Esophagus (tissue), 2 donors: ENCODE results near the gene TRPV5. TPM values are rescaled to one million over a fixed set of nuclear protein-coding genes. Genes with fewer than 3 reads are reported as not detected.

Experiments
- H3K27ac ChIP-seq, 2 donors: one replicate each; pipeline ENCODE4 v1.5.1; 2013; ENCODE audit warnings: low read depth in 2 of 2, mild to moderate bottlenecking in 2 of 2, inconsistent platforms in 1 of 2, low read length in 1 of 2, moderate library complexity in 1 of 2
- H3K27me3 ChIP-seq, 2 donors: one replicate each; pipeline ENCODE4 v1.6.1; 2013; ENCODE audit warnings: low read length in 2 of 2, control low read depth in 1 of 2, mild to moderate bottlenecking in 1 of 2; ENCODE audit not compliant: insufficient read depth in 2 of 2, control insufficient read depth in 1 of 2
- H3K36me3 ChIP-seq, 2 donors: one replicate each; pipeline ENCODE4 v1.6.1; 2013; ENCODE audit warnings: low read length in 1 of 2; ENCODE audit not compliant: control insufficient read depth in 2 of 2, insufficient read depth in 2 of 2
- H3K4me1 ChIP-seq, 2 donors: one replicate each; pipeline ENCODE4 v1.6.1; 2013; ENCODE audit warnings: low read length in 1 of 2; ENCODE audit not compliant: control insufficient read depth in 2 of 2, insufficient read depth in 2 of 2
- H3K4me3 ChIP-seq, 2 donors: one replicate each; pipeline ENCODE4 v1.5.1; 2013; ENCODE audit warnings: low read length in 2 of 2, mild to moderate bottlenecking in 2 of 2, low read depth in 1 of 2, moderate library complexity in 1 of 2
- H3K9me3 ChIP-seq, 2 donors: one replicate each; pipeline ENCODE4 v1.6.1; 2013; ENCODE audit warnings: mild to moderate bottlenecking in 2 of 2, low read depth in 1 of 2, low read length in 1 of 2, moderate library complexity in 1 of 2; ENCODE audit not compliant: control insufficient read depth in 2 of 2, insufficient read depth in 1 of 2
- WGBS, 2 donors: extraction: QIAGEN DNeasy Blood & Tissue Kit; methylation state at CpG; one replicate each; pipeline ENCODE4 v1.1.7; 2013; 5-methylcytosine and 5-hydroxymethylcytosine counted together
- polyA plus RNA-seq, 2 donors: library from polyadenylated mRNA; stranded (reverse); fragments of 200-250 nt; gene quantifications; one replicate each; pipeline ENCODE4 v1.2.3, GENCODE V29; 2013
- donor health status: healthy with polysubstance abuse.
- donor health status: Bipolar disorder and iron deficiency.

Gene TRPV5
- polyA plus RNA-seq, 2 donors, result not detected

DNA sequence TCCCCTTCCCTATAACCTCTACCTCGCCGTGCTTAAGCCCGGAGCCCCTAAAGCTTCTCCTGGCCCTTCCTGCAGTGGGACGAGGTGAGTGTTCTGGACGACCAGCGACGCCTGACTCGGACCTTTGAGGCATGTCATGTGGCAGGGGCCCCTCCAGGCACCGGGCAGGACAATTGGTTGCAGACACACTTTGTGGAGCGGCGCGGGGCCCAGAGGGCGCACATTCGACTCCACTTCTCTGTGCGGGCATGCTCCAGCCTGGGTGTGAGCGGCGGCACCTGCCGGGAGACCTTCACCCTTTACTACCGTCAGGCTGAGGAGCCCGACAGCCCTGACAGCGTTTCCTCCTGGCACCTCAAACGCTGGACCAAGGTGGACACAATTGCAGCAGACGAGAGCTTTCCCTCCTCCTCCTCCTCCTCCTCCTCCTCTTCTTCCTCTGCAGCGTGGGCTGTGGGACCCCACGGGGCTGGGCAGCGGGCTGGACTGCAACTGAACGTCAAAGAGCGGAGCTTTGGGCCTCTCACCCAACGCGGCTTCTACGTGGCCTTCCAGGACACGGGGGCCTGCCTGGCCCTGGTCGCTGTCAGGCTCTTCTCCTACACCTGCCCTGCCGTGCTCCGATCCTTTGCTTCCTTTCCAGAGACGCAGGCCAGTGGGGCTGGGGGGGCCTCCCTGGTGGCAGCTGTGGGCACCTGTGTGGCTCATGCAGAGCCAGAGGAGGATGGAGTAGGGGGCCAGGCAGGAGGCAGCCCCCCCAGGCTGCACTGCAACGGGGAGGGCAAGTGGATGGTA is 69.5 kb downstream of the TRPV5 start:
- Histone ChIP-seq H3K9me3 (no peaks in the 10 kb centered on the region), H3K4me1 (peaks cover 0 to 11% of the 10 kb centered on the region in 2 donors), H3K4me3 (no peak overlapping the region), H3K27ac (no peak overlapping the region), H3K36me3 (peaks cover 8 to 21% of the 10 kb centered on the region in 2 donors), H3K27me3 (no peaks in the 10 kb centered on the region)
- WGBS, 2 donors, result 89% methylated on average over 37 of the region's 37 CpGs

DNA sequence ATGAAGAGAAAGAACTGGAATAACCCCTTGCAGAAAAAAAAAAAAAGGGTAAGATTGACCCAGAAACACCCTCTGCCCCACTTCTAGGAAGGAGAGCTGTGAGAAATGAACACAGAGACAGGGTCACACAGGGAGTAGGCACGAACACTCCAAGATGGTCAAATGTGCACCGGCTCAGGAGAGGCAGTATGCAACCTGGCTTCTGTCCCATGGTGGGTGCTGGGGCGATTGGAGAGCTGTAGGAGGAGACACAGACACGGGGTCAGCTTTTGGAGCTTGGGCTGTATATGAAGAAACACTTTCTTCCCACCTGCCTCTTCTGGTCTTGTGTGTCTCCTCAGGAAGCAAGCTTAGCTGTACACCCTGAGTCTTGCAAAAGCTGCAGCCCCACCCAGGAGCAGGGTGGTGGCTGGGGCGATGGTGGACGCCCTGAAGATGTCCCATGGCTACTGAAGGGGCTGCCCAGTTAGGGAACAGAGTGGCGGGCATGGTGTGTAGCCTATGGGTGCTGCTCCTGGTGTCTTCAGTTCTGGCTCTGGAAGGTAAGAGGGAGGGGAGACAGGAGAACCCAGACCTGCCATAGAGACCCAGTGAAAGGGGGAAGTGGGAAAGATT is 70.7 kb downstream of the TRPV5 start:
- H3K4me3 ChIP-seq, result no peak overlapping the region
- peaks cover 0 to 11% of the 10 kb centered on the region in 2 donors for H3K4me1 ChIP-seq
- H3K27me3 ChIP-seq, result no peaks in the 10 kb centered on the region
- H3K27ac ChIP-seq, result no peak overlapping the region
- no peaks in the 10 kb centered on the region for H3K9me3 ChIP-seq
- WGBS, 2 donors, result 87 to 88% methylated on average over 7 of the region's 7 CpGs
- peaks cover 6 to 11% of the 10 kb centered on the region in 2 donors for H3K36me3 ChIP-seq

DNA sequence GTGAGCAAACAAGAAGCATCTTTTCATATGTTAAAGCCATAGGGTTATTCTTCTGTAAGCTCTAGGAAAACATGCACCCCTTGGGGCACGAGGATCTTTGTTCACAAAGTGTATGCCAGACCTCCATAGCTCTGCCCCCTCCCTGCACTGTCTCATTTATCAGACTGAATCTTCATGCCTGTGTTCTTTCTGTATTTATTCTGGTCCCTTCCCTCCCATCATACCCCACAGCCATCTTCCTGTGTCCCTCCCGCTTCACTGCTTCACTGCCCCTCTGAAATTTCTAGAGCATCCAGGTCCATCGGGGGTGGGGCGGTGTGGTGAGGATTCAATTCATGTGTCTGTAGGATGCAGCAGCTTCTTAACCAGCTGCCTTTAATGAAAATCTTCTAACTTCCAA is 71.2 kb downstream of the TRPV5 start:
- H3K4me3 ChIP-seq, result no peak overlapping the region
- H3K27me3 ChIP-seq, result no peaks in the 10 kb centered on the region
- no peaks in the 10 kb centered on the region for H3K9me3 ChIP-seq
- H3K4me1 ChIP-seq, result peaks cover 0 to 11% of the 10 kb centered on the region in 2 donors
- H3K36me3 ChIP-seq, result peaks cover 6 to 11% of the 10 kb centered on the region in 2 donors
- 94 to 96% methylated on average over 4 of the region's 4 CpGs for WGBS, 2 donors
- no peak overlapping the region for H3K27ac ChIP-seq

GRCh38 chr7:142860968-142861367 is 72.6 kb downstream of the TRPV5 start:
- Histone ChIP-seq H3K9me3 (no peaks in the 10 kb centered on the region), H3K36me3 (peaks cover 6 to 11% of the 10 kb centered on the region in 2 donors), H3K4me3 (no peak overlapping the region), H3K27me3 (no peaks in the 10 kb centered on the region), H3K4me1 (peaks cover 0 to 14% of the 10 kb centered on the region in 2 donors), H3K27ac (no peak overlapping the region)
- 77 to 86% methylated on average over 3 of the region's 3 CpGs for WGBS, 2 donors

- Histone ChIP-seq H3K4me3 (no peak overlapping the region), H3K36me3 (peaks cover 6 to 11% of the 10 kb centered on the region in 2 donors), H3K9me3 (no peaks in the 10 kb centered on the region), H3K27ac (no peak overlapping the region), H3K27me3 (no peaks in the 10 kb centered on the region), H3K4me1 (peaks cover 6 to 12% of the 10 kb centered on the region in 2 donors)
- 29 to 35% methylated on average over 5 of the region's 5 CpGs for WGBS, 2 donors
Measured at GRCh38 chr7:142859829-142860228, 73.7 kb downstream of the TRPV5 start.

DNA sequence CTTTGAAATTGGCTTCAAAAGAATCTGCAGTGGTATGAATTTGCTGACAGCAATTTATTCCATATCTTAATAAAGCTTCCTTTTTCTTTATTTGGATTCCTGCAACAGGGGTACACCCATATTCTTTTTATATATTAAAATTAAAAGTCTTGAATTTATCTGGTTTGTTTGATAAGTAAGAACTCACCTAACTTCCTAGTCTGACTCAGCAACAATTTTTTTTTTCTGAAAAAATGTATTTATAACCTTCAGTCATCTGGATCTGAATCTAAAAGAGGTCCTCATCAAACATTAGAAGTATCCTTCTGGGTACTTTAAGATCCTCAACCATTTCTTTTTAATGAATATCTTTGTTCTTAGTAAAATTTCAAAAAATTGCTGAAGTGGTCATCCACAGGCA is 74.1 kb downstream of the TRPV5 start:
- H3K4me3 ChIP-seq, result no peak overlapping the region
- H3K27ac ChIP-seq, result no peak overlapping the region
- peaks cover 6 to 11% of the 10 kb centered on the region in 2 donors for H3K36me3 ChIP-seq
- H3K9me3 ChIP-seq, result no peaks in the 10 kb centered on the region
- H3K27me3 ChIP-seq, result no peaks in the 10 kb centered on the region
- peaks cover 6 to 11% of the 10 kb centered on the region in 2 donors for H3K4me1 ChIP-seq

Other genes starting within 250 kb of the TRPV5 start
- gene PRSS1, start 184.3 kb downstream of the TRPV5 start, polyA plus RNA-seq, result 1 to 10 TPM in 1 of 2 donors, under 1 TPM in 1; 0.59 to 3.0 TPM
- 1 to 10 TPM in 1 of 2 donors, under 1 TPM in 1; 0.61 to 3.3 TPM for gene PRSS2, start 162.8 kb downstream of the TRPV5 start, polyA plus RNA-seq
- 10 to 100 TPM; 17.0 to 33.3 TPM for gene EPHB6, start 78.7 kb downstream of the TRPV5 start, polyA plus RNA-seq
- gene TRPV6, start 48.0 kb downstream of the TRPV5 start, polyA plus RNA-seq, result 10 to 100 TPM in 1 of 2 donors, 1 to 10 TPM in 1; 2.5 to 10.5 TPM
- gene LLCFC1, start 5.7 kb upstream of the TRPV5 start, polyA plus RNA-seq, result not detected
- 1 to 10 TPM in 1 of 2 donors, under 1 TPM in 1; 0.61 to 1.7 TPM for gene KEL, start 28.6 kb upstream of the TRPV5 start, polyA plus RNA-seq
- not detected for gene OR9A2, start 93.4 kb upstream of the TRPV5 start, polyA plus RNA-seq
- gene OR6V1, start 118.6 kb upstream of the TRPV5 start, polyA plus RNA-seq, result not detected
- not detected for gene PIP, start 198.3 kb upstream of the TRPV5 start, polyA plus RNA-seq
- gene TAS2R39, start 249.7 kb upstream of the TRPV5 start, polyA plus RNA-seq, result not detected